ENCODE measurements around the gene PPIL6.

- no peak for TF ChIP-seq POLR2AphosphoS5 (IDR thresholded peaks at IDR 0.05; ENCODE audit: low read depth, low read length)
- no peak for TF ChIP-seq TAF1 (IDR thresholded peaks at IDR 0.05; ENCODE audit: borderline replicate concordance, insufficient read depth, low read length)
- no peak for TF ChIP-seq REST (IDR thresholded peaks at IDR 0.05; ENCODE audit: insufficient read depth in 1 of 2, low read depth in 2 of 2, low read length in 2 of 2)
Measured at GRCh38 chr6:109488001-109488400, 47.6 kb upstream of the PPIL6 start.
